Stimulated activated CD4-positive, alpha-beta T cell treated with anti-CD3 and anti-CD28 coated beads, Interleukin-15, amount 100 ng/mL, for 1 hour (primary cell): Measurements from ENCODE around the gene TIMM10.
"Not testable (repeated sequence)": the region's sequence is repeated elsewhere in the genome, so short reads cannot be mapped to it uniquely, and the experiment has no call there.

Experiments
- DNase-seq, 2 donors: peaks; one replicate each; pipeline ENCODE4 v3.0.0-alpha.2; 2020; ENCODE audit warnings: low read depth in 1 of 2, low spot score in 1 of 2

The TIMM10 gene

GRCh38 chr11:57542582-57542981 is 12.0 kb upstream of the TIMM10 start:
- no peak for DNase-seq

GRCh38 chr11:57541169-57541568 is 10.6 kb upstream of the TIMM10 start:
- no peak for DNase-seq

GRCh38 chr11:57539342-57539741 is 8.8 kb upstream of the TIMM10 start:
- no peak for DNase-seq

GRCh38 chr11:57536947-57537619 is 6.5 kb upstream of the TIMM10 start, which contains the start of gene SMTNL1:
Gene SMTNL1 (plus strand): TSS chr11:57537595. CDS start chr11:57542643, 5,048 bp downstream.
- no peak for DNase-seq

GRCh38 chr11:57534449-57534848 is 3.9 kb upstream of the TIMM10 start:
- not testable (repeated sequence) for DNase-seq

- DNase-seq = no peak
These were observed 349 bp downstream of the TIMM10 start for GRCh38 chr11:57530215-57530595.

GRCh38 chr11:57529012-57529411 is 1.5 kb downstream of the TIMM10 start:
- DNase-seq = no peak

GRCh38 chr11:57527056-57527631 is 3.4 kb downstream of the TIMM10 start:
- DNase-seq = peak; percentile 30 to 53

- no peak for DNase-seq
These were observed 7.1 kb downstream of the TIMM10 start for GRCh38 chr11:57523419-57523818.

GRCh38 chr11:57521116-57521515 is 9.4 kb downstream of the TIMM10 start:
- no peak for DNase-seq

GRCh38 chr11:57516061-57516443 is 14.5 kb downstream of the TIMM10 start:
- DNase-seq = no peak

- no peak for DNase-seq
These were observed 15.1 kb downstream of the TIMM10 start, which contains the start of gene SLC43A1 for GRCh38 chr11:57515332-57516060. Gene SLC43A1 (minus strand): TSS chr11:57515702. CDS start chr11:57514111, 1,591 bp downstream.

- DNase-seq = peak in 1 of 2 donors; percentile 45
These were observed 15.8 kb downstream of the TIMM10 start for GRCh38 chr11:57514538-57515331.

- DNase-seq = no peak
These were observed 16.5 kb downstream of the TIMM10 start for GRCh38 chr11:57513911-57514537.

- no peak for DNase-seq
These were observed 17.1 kb downstream of the TIMM10 start for GRCh38 chr11:57513452-57513795.

- no peak for DNase-seq
These were observed 17.7 kb downstream of the TIMM10 start for GRCh38 chr11:57512646-57513451.

GRCh38 chr11:57511741-57512430 is 18.7 kb downstream of the TIMM10 start:
- no peak for DNase-seq

GRCh38 chr11:57508341-57509170 is 22.0 kb downstream of the TIMM10 start:
- no peak for DNase-seq

- DNase-seq = no peak
These were observed 24.0 kb downstream of the TIMM10 start for GRCh38 chr11:57506522-57506921.
